GM21528 (cell line): ENCODE results near the gene ZC3H7A.

Experiments used
- ATAC-seq: cut with Tn5 transposase; IDR thresholded peaks from one replicate; pipeline ENCODE4 v1.9.1; 2021; ENCODE audit warnings: mild to moderate bottlenecking, moderate library complexity; ENCODE audit not compliant: unreplicated experiment, low FRiP score

Gene ZC3H7A

DNA sequence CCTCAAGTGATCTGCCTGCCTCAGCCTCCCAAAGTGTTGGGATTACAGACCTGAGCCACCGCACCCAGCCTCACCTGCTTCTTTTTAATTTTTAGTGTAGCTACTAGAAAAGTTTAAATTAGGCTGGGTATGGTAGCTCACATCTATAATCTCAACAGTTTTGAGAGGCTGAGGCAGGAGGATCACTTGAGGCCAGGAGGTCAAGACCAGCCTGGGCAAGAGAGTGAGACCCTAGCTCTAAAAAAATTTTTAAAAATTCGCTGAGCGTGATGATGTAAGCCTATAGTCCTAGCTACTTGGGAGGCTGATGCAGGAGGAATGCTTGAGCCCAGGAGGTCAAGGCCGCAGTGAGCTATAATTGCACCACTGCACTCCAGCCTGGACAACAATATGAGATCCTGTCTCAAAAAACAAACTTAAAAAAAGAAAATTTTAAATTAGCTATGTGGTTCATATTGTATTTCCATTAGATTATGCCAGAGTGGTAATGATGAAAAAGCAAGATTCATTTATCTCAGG, 89.3 kb downstream of the ZC3H7A start:
- ATAC-seq = no peak

DNA sequence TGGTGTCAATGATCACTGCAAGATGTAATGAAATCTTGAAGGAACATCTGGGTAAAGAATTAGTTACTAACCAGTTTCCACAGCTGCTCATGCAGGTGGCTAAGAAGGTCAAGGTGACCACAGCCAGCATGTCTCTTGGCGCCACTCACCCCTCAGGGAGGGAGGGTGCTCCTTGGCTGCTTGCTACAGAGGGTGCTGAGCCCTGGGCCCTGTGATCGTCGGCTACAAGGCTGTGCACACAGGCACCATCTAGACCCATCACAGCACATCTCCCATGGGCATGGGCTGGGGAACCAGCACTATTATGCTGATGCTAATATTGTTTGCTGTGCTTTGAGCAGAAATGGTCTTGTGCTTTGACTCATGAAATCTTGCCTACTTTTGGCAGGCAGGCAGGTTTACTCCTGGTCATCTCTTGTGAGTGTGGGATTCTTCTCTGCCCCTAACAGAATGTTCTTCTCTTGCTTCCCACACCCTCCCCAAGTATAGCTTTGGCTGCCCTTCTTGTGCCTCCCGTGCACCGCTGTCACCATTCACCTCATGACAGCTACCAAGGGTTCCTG, 90.8 kb downstream of the ZC3H7A start:
- ATAC-seq = no peak

DNA sequence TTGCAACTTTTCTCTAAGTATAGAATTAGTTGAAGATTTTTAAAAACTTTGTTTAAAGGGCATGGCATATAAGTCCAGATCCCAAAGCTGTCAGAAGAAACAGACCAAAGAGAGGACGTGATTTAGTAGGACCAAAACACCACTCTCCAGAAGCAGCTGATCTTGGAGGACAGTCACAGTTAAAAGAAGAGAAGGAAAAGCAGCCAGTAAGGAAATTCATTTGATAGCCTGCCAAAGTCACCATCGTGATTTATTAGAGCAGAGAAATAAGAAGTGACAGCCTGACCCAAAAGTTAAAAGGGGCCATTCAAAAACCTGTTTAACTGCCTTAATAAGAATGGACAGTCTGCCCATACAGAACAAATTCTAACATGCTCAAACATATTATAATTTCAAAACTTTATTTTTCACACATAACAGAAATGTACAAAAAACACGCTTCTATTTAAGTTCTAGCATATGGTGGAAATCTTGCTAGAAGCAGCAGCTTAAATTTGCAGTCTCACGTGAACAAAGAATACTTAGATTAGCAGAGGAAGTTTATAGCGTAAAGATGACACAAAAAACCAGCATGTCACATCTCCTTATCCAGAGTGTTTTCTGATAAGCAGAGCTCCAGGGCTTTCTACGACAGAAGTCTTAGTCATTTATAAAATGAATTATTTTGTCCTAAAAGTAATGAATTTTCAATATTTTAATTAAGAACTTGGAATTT, 91.6 kb downstream of the ZC3H7A start:
- no peak for ATAC-seq
